ENCODE results near the gene HPCAL1.

GRCh38 chr2:10348891-10349290 lies 46.2 kb downstream of the HPCAL1 start:
- TF ChIP-seq CTCF (IDR thresholded peaks at IDR 0.05) (no peak), POLR2A (IDR thresholded peaks at IDR 0.05) (no peak)

Data from lower leg skin (tissue), 3 donors.